ENCODE data around the gene CHAF1B.

DNA sequence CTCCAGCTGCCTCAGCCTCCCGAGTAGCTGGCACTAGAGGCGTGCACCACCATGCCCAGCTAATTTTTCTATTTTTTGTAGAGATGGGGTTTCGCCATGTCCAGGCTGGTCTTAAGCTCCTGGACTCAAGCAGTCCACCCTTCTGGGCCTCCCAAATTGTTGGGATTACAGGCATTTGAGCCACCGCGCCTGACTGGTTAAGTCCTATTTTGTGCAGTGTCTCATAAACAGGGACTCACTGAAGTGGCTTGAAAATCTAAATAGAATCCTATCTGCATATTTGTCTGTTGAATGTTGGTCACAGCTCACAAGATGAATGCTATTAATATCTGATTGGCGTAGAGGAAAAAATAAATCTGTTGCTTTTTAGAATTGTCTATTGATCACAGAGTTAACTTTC, 5.9 kb upstream of the CHAF1B start:
- TF ChIP-seq POLR2A (IDR thresholded peaks at IDR 0.05) (no peak), POLR2AphosphoS5 (IDR thresholded peaks at IDR 0.05) (no peak), EP300 (IDR thresholded peaks at IDR 0.05) (no peak)
- TF ChIP-seq, protein P1, sequence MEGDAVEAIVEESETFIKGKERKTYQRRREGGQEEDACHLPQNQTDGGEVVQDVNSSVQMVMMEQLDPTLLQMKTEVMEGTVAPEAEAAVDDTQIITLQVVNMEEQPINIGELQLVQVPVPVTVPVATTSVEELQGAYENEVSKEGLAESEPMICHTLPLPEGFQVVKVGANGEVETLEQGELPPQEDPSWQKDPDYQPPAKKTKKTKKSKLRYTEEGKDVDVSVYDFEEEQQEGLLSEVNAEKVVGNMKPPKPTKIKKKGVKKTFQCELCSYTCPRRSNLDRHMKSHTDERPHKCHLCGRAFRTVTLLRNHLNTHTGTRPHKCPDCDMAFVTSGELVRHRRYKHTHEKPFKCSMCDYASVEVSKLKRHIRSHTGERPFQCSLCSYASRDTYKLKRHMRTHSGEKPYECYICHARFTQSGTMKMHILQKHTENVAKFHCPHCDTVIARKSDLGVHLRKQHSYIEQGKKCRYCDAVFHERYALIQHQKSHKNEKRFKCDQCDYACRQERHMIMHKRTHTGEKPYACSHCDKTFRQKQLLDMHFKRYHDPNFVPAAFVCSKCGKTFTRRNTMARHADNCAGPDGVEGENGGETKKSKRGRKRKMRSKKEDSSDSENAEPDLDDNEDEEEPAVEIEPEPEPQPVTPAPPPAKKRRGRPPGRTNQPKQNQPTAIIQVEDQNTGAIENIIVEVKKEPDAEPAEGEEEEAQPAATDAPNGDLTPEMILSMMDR (IDR thresholded peaks at IDR 0.05): no peak
